PC-9 (cell line): ENCODE results near the gene CNTNAP2.

Experiments
- EZH2 ChIP-seq: fragments of 200-600 bp; sonication (generic); IDR thresholded peaks from 2 replicates; pipeline ENCODE4 v1.8.0; 2017; ENCODE audit warnings: antibody characterized with exemption, low read depth
- TF ChIP-seq, protein P1 (sequence below): fragments of 200-600 bp; sonication (generic); conservative IDR thresholded peaks from 2 replicates; pipeline ENCODE4 v1.6.1; 2017; ENCODE audit warnings: mixed run types, antibody characterized with exemption, mild to moderate bottlenecking, moderate library complexity

DNA sequence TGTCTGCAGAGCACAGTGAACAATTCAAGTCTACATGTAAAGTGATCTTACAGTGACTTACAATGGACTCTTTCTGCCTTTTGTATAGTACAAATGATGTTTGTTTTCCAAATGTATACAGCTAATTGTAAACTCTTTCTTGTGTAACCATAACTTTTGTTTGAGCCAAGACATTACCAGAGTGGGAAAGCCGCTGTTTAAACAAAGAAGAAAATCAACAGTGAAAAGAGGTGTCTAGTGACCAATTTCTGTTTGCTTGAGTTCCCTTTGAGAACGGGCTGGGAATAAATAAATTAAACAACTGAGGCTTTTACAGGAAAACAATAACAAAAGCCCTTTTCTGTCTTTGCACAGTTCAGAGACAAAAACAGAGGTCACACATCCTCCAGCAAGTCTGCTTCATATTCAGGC lies 1163.4 kb downstream of the CNTNAP2 start:
- TF ChIP-seq, protein P1, sequence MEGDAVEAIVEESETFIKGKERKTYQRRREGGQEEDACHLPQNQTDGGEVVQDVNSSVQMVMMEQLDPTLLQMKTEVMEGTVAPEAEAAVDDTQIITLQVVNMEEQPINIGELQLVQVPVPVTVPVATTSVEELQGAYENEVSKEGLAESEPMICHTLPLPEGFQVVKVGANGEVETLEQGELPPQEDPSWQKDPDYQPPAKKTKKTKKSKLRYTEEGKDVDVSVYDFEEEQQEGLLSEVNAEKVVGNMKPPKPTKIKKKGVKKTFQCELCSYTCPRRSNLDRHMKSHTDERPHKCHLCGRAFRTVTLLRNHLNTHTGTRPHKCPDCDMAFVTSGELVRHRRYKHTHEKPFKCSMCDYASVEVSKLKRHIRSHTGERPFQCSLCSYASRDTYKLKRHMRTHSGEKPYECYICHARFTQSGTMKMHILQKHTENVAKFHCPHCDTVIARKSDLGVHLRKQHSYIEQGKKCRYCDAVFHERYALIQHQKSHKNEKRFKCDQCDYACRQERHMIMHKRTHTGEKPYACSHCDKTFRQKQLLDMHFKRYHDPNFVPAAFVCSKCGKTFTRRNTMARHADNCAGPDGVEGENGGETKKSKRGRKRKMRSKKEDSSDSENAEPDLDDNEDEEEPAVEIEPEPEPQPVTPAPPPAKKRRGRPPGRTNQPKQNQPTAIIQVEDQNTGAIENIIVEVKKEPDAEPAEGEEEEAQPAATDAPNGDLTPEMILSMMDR: no peak
- no peak for TF ChIP-seq EZH2
